MV-4-11 (cell line): ENCODE results near the gene HOTAIR.

Experiments
- DNase-seq: peaks from one replicate; lab custom pipeline; 2025; lab: John Stamatoyannopoulos, UW

The HOTAIR gene

GRCh38 chr12:53975064-53975471, 314 bp upstream of the HOTAIR start:
- no peak for DNase-seq

GRCh38 chr12:53973236-53974042, 1.3 kb downstream of the HOTAIR start:
- DNase-seq = no peak

- no peak for DNase-seq
Measured at GRCh38 chr12:53972722-53973235, 2.0 kb downstream of the HOTAIR start, which contains the start of gene HOXC11. TSS of gene HOXC11 (plus strand) at chr12:53973126. CDS start at chr12:53973242, 116 bp downstream.

GRCh38 chr12:53972152-53972702, 2.5 kb downstream of the HOTAIR start:
- DNase-seq = no peak

GRCh38 chr12:53971686-53972085, 3.1 kb downstream of the HOTAIR start:
- no peak for DNase-seq

GRCh38 chr12:53971129-53971528, 3.6 kb downstream of the HOTAIR start:
- no peak for DNase-seq

- no peak for DNase-seq
Measured at GRCh38 chr12:53970451-53970850, 4.3 kb downstream of the HOTAIR start.

- no peak for DNase-seq
Measured at GRCh38 chr12:53969588-53970259, 5.0 kb downstream of the HOTAIR start.

- DNase-seq = no peak
Measured at GRCh38 chr12:53968214-53969127, 6.3 kb downstream of the HOTAIR start.

GRCh38 chr12:53967421-53967925, 7.3 kb downstream of the HOTAIR start:
- no peak for DNase-seq

GRCh38 chr12:53966385-53967133, 8.2 kb downstream of the HOTAIR start:
- no peak for DNase-seq

- no peak for DNase-seq
Measured at GRCh38 chr12:53966085-53966384, 8.7 kb downstream of the HOTAIR start.

- no peak for DNase-seq
Measured at GRCh38 chr12:53965281-53966084, 9.3 kb downstream of the HOTAIR start.

GRCh38 chr12:53964315-53964713, 10.4 kb downstream of the HOTAIR start:
- no peak for DNase-seq

- DNase-seq = no peak
Measured at GRCh38 chr12:53963434-53964314, 11.1 kb downstream of the HOTAIR start.

GRCh38 chr12:53963005-53963404, 11.7 kb downstream of the HOTAIR start:
- no peak for DNase-seq

GRCh38 chr12:53961025-53961761, 13.6 kb downstream of the HOTAIR start:
- DNase-seq = no peak
